AG04449 (cell line): ENCODE measurements around the gene CERT1.
"Not testable (repeated sequence)": the region's sequence is repeated elsewhere in the genome, so short reads cannot be mapped to it uniquely, and the experiment has no call there.

ENCODE experiments used
- CTCF ChIA-PET: fragments of 350-600 bp; formaldehyde crosslinking; extraction: SDS; loops from one replicate; lab custom pipeline; 2021; ENCODE audit warnings: antibody characterized with exemption; lab: Yijun Ruan, JAX
- POLR2A ChIA-PET: fragments of 400-600, 350-600 bp; formaldehyde crosslinking; extraction: SDS; loops from one replicate; lab custom pipeline; 2020; ENCODE audit warnings: antibody characterized with exemption, inconsistent platforms; lab: Yijun Ruan, JAX
- DNase-seq: peaks from one replicate; pipeline ENCODE4 v3.0.0-alpha.2; 2010; ENCODE audit warnings: low read depth, low spot score
- H3K4me3 ChIP-seq: 2 replicates; pipeline ENCODE4 v1.5.1; 2011; ENCODE audit warnings: low read depth, mild to moderate bottlenecking, control low read depth, low read length
- CTCF ChIP-seq: IDR thresholded peaks from one replicate; pipeline ENCODE4 v1.5.1; 2011; ENCODE audit warnings: mild to moderate bottlenecking, moderate library complexity, low read length, control low read depth, inconsistent platforms; ENCODE audit not compliant: insufficient read depth; ENCODE audit errors: missing control alignments

Gene CERT1

GRCh38 chr5:75335952-75336614 is 175.3 kb downstream of the CERT1 start:
- peak; percentile 46 for TF ChIP-seq CTCF
- ChIA-PET POLR2A (interaction anchor here (0.9 to 1.7 kb wide), 5 partner anchors 10 to 381 kb away, joined by 3 to 9 read pairs (median 4); partner anchors contain the start of genes ANKRD31 and POC5), CTCF (interaction anchor here (1.0 to 1.4 kb wide), 9 partner anchors 13 to 401 kb away, joined by 3 to 11 read pairs (median 4); partner anchors contain the start of gene ANKRD31)
- peak overlapping the region; percentile 91 for H3K4me3 ChIP-seq
- peak; percentile 59 for DNase-seq

GRCh38 chr5:75335486-75335885 is 175.9 kb downstream of the CERT1 start:
- no peak for DNase-seq
- H3K4me3 ChIP-seq = no peak overlapping the region
- POLR2A ChIA-PET = no interaction called here

DNA sequence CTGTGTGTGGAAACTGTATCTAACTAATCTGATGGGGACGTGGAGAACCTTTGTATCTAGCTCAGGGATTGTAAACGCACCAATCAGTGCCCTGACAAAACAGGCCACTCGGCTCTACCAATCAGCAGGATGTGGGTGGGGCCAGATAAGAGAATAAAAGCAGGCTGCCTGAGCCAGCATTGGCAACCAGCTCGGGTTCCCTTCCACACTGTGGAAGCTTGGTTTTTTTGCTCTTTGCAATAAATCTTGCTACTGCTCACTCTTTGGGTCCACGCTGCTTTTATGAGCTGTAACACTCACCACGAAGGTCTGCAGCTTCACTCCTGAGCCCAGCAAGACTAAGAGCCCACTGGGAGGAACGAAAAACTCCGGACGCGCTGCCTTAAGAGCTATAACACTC is 177.0 kb downstream of the CERT1 start:
- CTCF ChIA-PET = interaction anchor here (1.0 to 1.2 kb wide), 2 partner anchors 15 to 284 kb away, joined by 3 to 4 read pairs; no protein-coding TSS in a partner anchor
- POLR2A ChIA-PET, DNase-seq: not testable (repeated sequence)

More at GRCh38 chr5:75335486-75335885, 175.9 kb downstream of the CERT1 start:
- no peak for TF ChIP-seq CTCF
- CTCF ChIA-PET = no interaction called here

GRCh38 chr5:75333759-75334158 is 177.7 kb downstream of the CERT1 start:
- POLR2A ChIA-PET, DNase-seq, H3K4me3 ChIP-seq: not testable (repeated sequence)
- CTCF ChIA-PET = interaction anchor here (1.2 kb wide), 1 partner anchor 14 kb away, joined by 3 read pairs; no protein-coding TSS in a partner anchor

More for the DNA sequence above, 177.0 kb downstream of the CERT1 start:
- H3K4me3 ChIP-seq = not testable (repeated sequence)

DNA sequence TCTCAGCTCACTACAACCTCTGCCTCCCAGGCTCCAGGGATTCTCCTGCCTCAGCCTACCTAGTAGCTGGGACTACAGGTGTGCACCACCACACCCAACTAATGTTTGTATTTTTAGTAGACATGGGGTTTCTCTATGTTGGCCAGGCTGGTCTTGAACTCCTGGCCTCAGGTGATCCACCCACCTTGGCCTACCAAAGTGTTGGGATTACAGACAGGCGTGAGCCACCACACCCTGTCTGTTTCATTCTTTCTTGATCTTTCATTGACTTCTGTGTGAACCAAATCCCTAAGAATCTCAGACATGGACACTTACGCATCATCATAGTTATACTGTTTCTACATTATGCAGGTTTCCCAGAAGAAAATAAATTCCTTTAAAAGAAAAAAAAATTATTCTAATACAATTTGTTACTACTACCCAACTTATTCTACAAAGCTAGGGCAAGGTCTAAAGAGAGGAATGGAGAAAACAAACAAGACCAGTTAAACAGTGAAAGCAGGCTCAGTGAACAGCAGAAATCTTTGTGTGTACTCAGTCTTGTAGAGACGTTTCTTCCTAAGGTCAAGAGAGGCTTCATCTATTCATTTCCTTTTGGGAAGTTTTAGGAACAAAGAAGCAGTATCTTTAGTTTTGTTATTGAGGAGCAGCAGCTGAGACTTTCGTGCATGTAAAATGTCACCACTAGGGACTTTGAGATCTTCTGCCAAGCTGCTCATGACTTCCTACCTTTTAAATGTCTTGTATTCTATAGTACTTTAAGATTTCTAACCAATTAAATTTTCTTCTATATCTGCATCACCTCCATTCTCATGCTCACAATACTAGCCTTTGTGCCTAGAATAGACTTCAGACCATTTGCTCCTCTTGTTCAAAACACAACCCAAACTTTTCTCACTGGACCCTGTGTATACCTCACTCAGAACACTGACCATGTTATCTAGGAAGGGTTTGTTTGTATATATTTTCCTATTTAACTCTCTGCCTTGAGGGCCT is 180.0 kb downstream of the CERT1 start:
- no peak for DNase-seq
- POLR2A ChIA-PET = no interaction called here
- H3K4me3 ChIP-seq = no peak overlapping the region
- no peak for TF ChIP-seq CTCF
- CTCF ChIA-PET = interaction anchor here (0.7 to 2.1 kb wide), 3 partner anchors 10 to 95 kb away, joined by 3 to 12 read pairs (median 4); no protein-coding TSS in a partner anchor

DNA sequence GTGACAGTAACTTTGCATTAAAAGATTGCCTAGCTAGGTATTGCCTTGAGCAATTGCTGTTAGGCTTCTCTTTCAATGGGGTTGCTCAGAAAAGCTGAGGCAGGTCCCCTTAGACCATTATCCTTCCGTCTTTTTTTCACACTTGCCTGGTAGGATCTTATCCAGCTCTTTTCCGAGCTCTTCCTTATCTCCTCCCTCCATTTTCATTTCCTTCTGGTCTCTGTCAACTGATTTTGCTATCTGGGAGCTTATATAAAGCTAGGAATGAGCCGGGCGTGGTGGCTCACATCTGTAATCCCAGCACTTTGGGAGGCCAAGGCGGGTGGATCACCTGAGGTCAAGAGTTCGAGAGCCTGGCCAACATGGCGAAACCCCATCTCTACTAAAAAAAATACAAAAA is 181.0 kb downstream of the CERT1 start:
- ChIA-PET POLR2A (no interaction called here), CTCF (interaction anchor here (0.7 to 2.1 kb wide), 2 partner anchors 10 to 94 kb away, joined by 3 to 12 read pairs; no protein-coding TSS in a partner anchor)
- TF ChIP-seq CTCF = no peak
- no peak for DNase-seq
- no peak overlapping the region for H3K4me3 ChIP-seq
